HepG2 (cell line): ENCODE data around the gene ARL3.

Experiments used
- EZH2 ChIP-seq: conservative IDR thresholded peaks from 2 replicates; pipeline ENCODE4 v1.6.1; 2012; ENCODE audit warnings: mild to moderate bottlenecking, low read depth, low read length, moderate library complexity
- GABPA ChIP-seq, 2 experiments: IDR thresholded peaks; 2 replicates each; pipeline ENCODE4 v1.6.1; 2011 to 2016; ENCODE audit warnings: low read depth in 2 of 2, low read length in 1 of 2, missing biosample characterization in 1 of 2, missing genetic modification characterization in 1 of 2
- MXI1 ChIP-seq: IDR thresholded peaks from 3 replicates; pipeline ENCODE4 v1.6.1; 2012; ENCODE audit warnings: low read depth, low read length, inconsistent platforms, borderline replicate concordance
- NCOA1 ChIP-seq: sonication (generic); formaldehyde crosslinking; IDR thresholded peaks from 2 replicates; pipeline ENCODE4 v1.9.0; 2021; ENCODE audit warnings: missing genetic modification reagents
- PAX8 ChIP-seq: sonication (generic); formaldehyde crosslinking; IDR thresholded peaks from 2 replicates; pipeline ENCODE4 v1.8.0; 2022; ENCODE audit warnings: mild to moderate bottlenecking, missing genetic modification reagents, borderline replicate concordance
- POGK ChIP-seq: sonication (generic); formaldehyde crosslinking; conservative IDR thresholded peaks from 2 replicates; pipeline ENCODE4 v1.8.0; 2022; ENCODE audit warnings: mild to moderate bottlenecking, moderate library complexity, missing genetic modification reagents
- ZNF703 ChIP-seq: sonication (generic); formaldehyde crosslinking; IDR thresholded peaks from 2 replicates; pipeline ENCODE4 v1.5.1; 2020; ENCODE audit warnings: missing genetic modification reagents, mild to moderate bottlenecking, moderate library complexity, borderline replicate concordance

- no peak for TF ChIP-seq POGK (CRISPR knock-in tag)
- no peak for TF ChIP-seq MXI1
- no peak for TF ChIP-seq EZH2
- no peak for TF ChIP-seq GABPA (IDR thresholded peaks at IDR 0.05; ENCODE audit: low read depth, low read length)
- TF ChIP-seq GABPA (CRISPR knock-in tag; IDR thresholded peaks at IDR 0.05; ENCODE audit: low read depth): no peak
- TF ChIP-seq ZNF703 (CRISPR knock-in tag): no peak
- TF ChIP-seq PAX8: no peak
- TF ChIP-seq NCOA1 (CRISPR knock-in tag): no peak
Measured at GRCh38 chr10:102624094-102624493, 90.1 kb downstream of the ARL3 start.
